ENCODE data around the gene PCDHB9. TPM values are rescaled to one million over a fixed set of nuclear protein-coding genes. Genes with fewer than 3 reads are reported as not detected.
A peak's percentile ranks its signal among the peaks of the same experiment; 100 is the strongest.
"Not testable (repeated sequence)": the region's sequence is repeated elsewhere in the genome, so short reads cannot be mapped to it uniquely, and the experiment has no call there.

PCDHB9 gene
- total and polyA plus RNA-seq, 2 donors from 2014 or later = 0.47 to 2.4 TPM

GRCh38 chr5:141182248-141182647 lies 4.7 kb upstream of the PCDHB9 start, which contains the start of gene PCDHB16:
Gene PCDHB16, plus strand, starts transcription at chr5:141182387. Its CDS starts 173 bp downstream, at chr5:141182560.
- peak within 1 kb of the TSS; percentile 36 to 50 (median 37) for H3K4me3 ChIP-seq (ENCODE audit: low read length in 3 of 3)
- intact Hi-C loops (cut with DNase I) = no loop called here
- H3K4me1 ChIP-seq (ENCODE audit: control insufficient read depth in 2 of 3, insufficient read depth in 2 of 3, low read depth in 1 of 3, low read length in 3 of 3) = no peaks in the 10 kb centered on the region
- peak; percentile 40 for TF ChIP-seq CTCF (IDR thresholded peaks at IDR 0.05; ENCODE audit: borderline replicate concordance, extremely low read depth, insufficient read depth)
- FAIRE-seq = no peak
- no peak within 1 kb of the TSS for H3K9ac ChIP-seq (ENCODE audit: low read length in 3 of 3)
- H3K36me3 ChIP-seq (ENCODE audit: control insufficient read depth in 2 of 3, insufficient read depth in 3 of 3, low read length in 3 of 3) = no peaks in the 10 kb centered on the region
- peak; percentile 44 to 67 (median 50) for DNase-seq
- H3K27me3 ChIP-seq (ENCODE audit: control insufficient read depth, insufficient read depth, low read length) = no peaks in the 10 kb centered on the region
- no peak within 1 kb of the TSS for H3K27ac ChIP-seq (ENCODE audit: low read depth in 2 of 2, low read length in 2 of 2)
- H3K9me3 ChIP-seq (ENCODE audit: control insufficient read depth in 2 of 3, insufficient read depth in 1 of 3, low read length in 3 of 3) = peaks cover 0 to 22% (median 22%) of the 10 kb centered on the region in 3 donors

GRCh38 chr5:141184117-141184855 lies 2.7 kb upstream of the PCDHB9 start:
- H3K27ac ChIP-seq (ENCODE audit: low read depth in 2 of 2, low read length in 2 of 2); H3K4me3 ChIP-seq (ENCODE audit: low read length in 3 of 3); intact Hi-C loops (cut with DNase I); H3K36me3 ChIP-seq (ENCODE audit: control insufficient read depth in 2 of 3, insufficient read depth in 3 of 3, low read length in 3 of 3); H3K9ac ChIP-seq (ENCODE audit: low read length in 3 of 3); FAIRE-seq; H3K27me3 ChIP-seq (ENCODE audit: control insufficient read depth, insufficient read depth, low read length); H3K4me1 ChIP-seq (ENCODE audit: control insufficient read depth in 2 of 3, insufficient read depth in 2 of 3, low read depth in 1 of 3, low read length in 3 of 3): not testable (repeated sequence)
- DNase-seq = peak in 1 of 5 donors; percentile 32
- peaks cover 0 to 16% (median 15%) of the 10 kb centered on the region in 3 donors for H3K9me3 ChIP-seq (ENCODE audit: control insufficient read depth in 2 of 3, insufficient read depth in 1 of 3, low read length in 3 of 3)

GRCh38 chr5:141188682-141189081 lies 1.7 kb downstream of the PCDHB9 start:
- H3K36me3 ChIP-seq (ENCODE audit: control insufficient read depth in 2 of 3, insufficient read depth in 3 of 3, low read length in 3 of 3); FAIRE-seq; H3K9ac ChIP-seq (ENCODE audit: low read length in 3 of 3); H3K4me1 ChIP-seq (ENCODE audit: control insufficient read depth in 2 of 3, insufficient read depth in 2 of 3, low read depth in 1 of 3, low read length in 3 of 3); H3K27me3 ChIP-seq (ENCODE audit: control insufficient read depth, insufficient read depth, low read length); H3K4me3 ChIP-seq (ENCODE audit: low read length in 3 of 3); intact Hi-C loops (cut with DNase I); H3K27ac ChIP-seq (ENCODE audit: low read depth in 2 of 2, low read length in 2 of 2): not testable (repeated sequence)
- H3K9me3 ChIP-seq (ENCODE audit: control insufficient read depth in 2 of 3, insufficient read depth in 1 of 3, low read length in 3 of 3) = peaks cover 0 to 18% (median 6%) of the 10 kb centered on the region in 3 donors
- DNase-seq = peak in 1 of 5 donors; percentile 44

- H3K9ac ChIP-seq (ENCODE audit: low read length in 3 of 3); FAIRE-seq; H3K4me1 ChIP-seq (ENCODE audit: control insufficient read depth in 2 of 3, insufficient read depth in 2 of 3, low read depth in 1 of 3, low read length in 3 of 3); H3K36me3 ChIP-seq (ENCODE audit: control insufficient read depth in 2 of 3, insufficient read depth in 3 of 3, low read length in 3 of 3); H3K27ac ChIP-seq (ENCODE audit: low read depth in 2 of 2, low read length in 2 of 2); intact Hi-C loops (cut with DNase I); H3K4me3 ChIP-seq (ENCODE audit: low read length in 3 of 3); DNase-seq; H3K27me3 ChIP-seq (ENCODE audit: control insufficient read depth, insufficient read depth, low read length): not testable (repeated sequence)
- H3K9me3 ChIP-seq (ENCODE audit: control insufficient read depth in 2 of 3, insufficient read depth in 1 of 3, low read length in 3 of 3) = peaks cover 0 to 18% (median 6%) of the 10 kb centered on the region in 3 donors
These were observed 2.2 kb downstream of the PCDHB9 start for GRCh38 chr5:141189131-141189530.

- FAIRE-seq = no peak
- H3K4me3 ChIP-seq (ENCODE audit: low read length in 3 of 3) = peak within 1 kb of the TSS in 1 of 3 donors; percentile 36
- DNase-seq = peak in 4 of 5 donors; percentile 32 to 43 (median 34)
- H3K9ac ChIP-seq (ENCODE audit: low read length in 3 of 3) = no peak within 1 kb of the TSS
- no peaks in the 10 kb centered on the region for H3K27me3 ChIP-seq (ENCODE audit: control insufficient read depth, insufficient read depth, low read length)
- intact Hi-C loops (cut with DNase I) = no loop called here
- no peak within 1 kb of the TSS for H3K27ac ChIP-seq (ENCODE audit: low read depth in 2 of 2, low read length in 2 of 2)
- no peaks in the 10 kb centered on the region for H3K36me3 ChIP-seq (ENCODE audit: control insufficient read depth in 2 of 3, insufficient read depth in 3 of 3, low read length in 3 of 3)
- peak; percentile 22 for TF ChIP-seq CTCF (IDR thresholded peaks at IDR 0.05; ENCODE audit: borderline replicate concordance, extremely low read depth, insufficient read depth)
- peaks cover 0 to 24% (median 5%) of the 10 kb centered on the region in 3 donors for H3K9me3 ChIP-seq (ENCODE audit: control insufficient read depth in 2 of 3, insufficient read depth in 1 of 3, low read length in 3 of 3)
- H3K4me1 ChIP-seq (ENCODE audit: control insufficient read depth in 2 of 3, insufficient read depth in 2 of 3, low read depth in 1 of 3, low read length in 3 of 3) = no peaks in the 10 kb centered on the region
These were observed 5.3 kb downstream of the PCDHB9 start, which contains the start of gene PCDHB10 for GRCh38 chr5:141192110-141192725. Gene PCDHB10, plus strand, starts transcription at chr5:141192353. Its CDS starts 200 bp downstream, at chr5:141192553.

- H3K36me3 ChIP-seq (ENCODE audit: control insufficient read depth in 2 of 3, insufficient read depth in 3 of 3, low read length in 3 of 3); H3K4me3 ChIP-seq (ENCODE audit: low read length in 3 of 3); H3K4me1 ChIP-seq (ENCODE audit: control insufficient read depth in 2 of 3, insufficient read depth in 2 of 3, low read depth in 1 of 3, low read length in 3 of 3); H3K9ac ChIP-seq (ENCODE audit: low read length in 3 of 3); H3K27me3 ChIP-seq (ENCODE audit: control insufficient read depth, insufficient read depth, low read length); H3K27ac ChIP-seq (ENCODE audit: low read depth in 2 of 2, low read length in 2 of 2); DNase-seq; FAIRE-seq; intact Hi-C loops (cut with DNase I): not testable (repeated sequence)
- peaks cover 0 to 39% (median 12%) of the 10 kb centered on the region in 3 donors for H3K9me3 ChIP-seq (ENCODE audit: control insufficient read depth in 2 of 3, insufficient read depth in 1 of 3, low read length in 3 of 3)
These were observed 7.4 kb downstream of the PCDHB9 start for GRCh38 chr5:141194332-141194731.
